ENCODE data around the gene PALD1.

DNA sequence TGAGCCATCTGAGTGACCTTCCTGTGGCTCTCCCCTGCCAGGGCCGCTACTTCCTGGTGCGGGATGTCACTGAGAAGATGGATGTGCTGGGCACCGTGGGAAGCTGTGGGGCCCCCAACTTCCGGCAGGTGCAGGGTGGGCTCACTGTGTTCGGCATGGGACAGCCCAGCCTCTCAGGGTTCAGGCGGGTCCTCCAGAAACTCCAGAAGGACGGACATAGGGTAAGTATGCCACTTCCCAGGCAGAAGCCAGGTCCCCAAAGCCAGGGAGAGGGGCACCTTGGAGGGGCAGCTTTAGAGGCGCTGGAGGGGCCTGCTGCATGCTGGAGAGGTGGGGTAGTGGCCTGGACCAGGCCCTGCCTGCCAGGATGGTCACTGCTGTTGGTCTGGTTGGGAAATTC is 51.3 kb downstream of the PALD1 start:
- TF ChIP-seq POLR2A (IDR thresholded peaks at IDR 0.05; ENCODE audit: low read depth, low read length) (no peak), POLR2AphosphoS5 (IDR thresholded peaks at IDR 0.05; ENCODE audit: low read depth, low read length) (no peak)

Data from GM12892 (cell line).